HUES64 (cell line): ENCODE data around the gene SPINK2.

Experiments
- H3K27ac ChIP-seq: 2 replicates; pipeline ENCODE4 v1.7.0; 2013; ENCODE audit warnings: low read depth, low read length, inconsistent platforms
- H3K27me3 ChIP-seq: 2 replicates; pipeline ENCODE4 v1.6.1; 2013; ENCODE audit warnings: mild to moderate bottlenecking, low read length; ENCODE audit not compliant: insufficient read depth
- H3K36me3 ChIP-seq: 2 replicates; pipeline ENCODE4 v1.6.1; 2013; ENCODE audit warnings: mild to moderate bottlenecking, low read length; ENCODE audit not compliant: insufficient read depth
- H3K4me1 ChIP-seq: 2 replicates; pipeline ENCODE4 v1.6.1; 2013; ENCODE audit warnings: mild to moderate bottlenecking, low read length, moderate library complexity; ENCODE audit not compliant: insufficient read depth
- H3K4me3 ChIP-seq: 2 replicates; pipeline ENCODE4 v1.5.1; 2013; ENCODE audit warnings: mild to moderate bottlenecking, low read length, moderate library complexity
- H3K9ac ChIP-seq: 2 replicates; pipeline ENCODE4 v1.6.1; 2013; ENCODE audit warnings: mild to moderate bottlenecking, low read depth, low read length
- H3K9me3 ChIP-seq: 2 replicates; pipeline ENCODE4 v1.6.1; 2013; ENCODE audit warnings: low read depth, low read length; ENCODE audit not compliant: insufficient read depth
- WGBS: fragments of 150-250, 120-280 bp; methylation state at CpG from one replicate; pipeline ENCODE4 v1.1.7; 2013; ENCODE audit warnings: missing lambda C conversion rate; 5-methylcytosine and 5-hydroxymethylcytosine counted together

The SPINK2 gene

DNA sequence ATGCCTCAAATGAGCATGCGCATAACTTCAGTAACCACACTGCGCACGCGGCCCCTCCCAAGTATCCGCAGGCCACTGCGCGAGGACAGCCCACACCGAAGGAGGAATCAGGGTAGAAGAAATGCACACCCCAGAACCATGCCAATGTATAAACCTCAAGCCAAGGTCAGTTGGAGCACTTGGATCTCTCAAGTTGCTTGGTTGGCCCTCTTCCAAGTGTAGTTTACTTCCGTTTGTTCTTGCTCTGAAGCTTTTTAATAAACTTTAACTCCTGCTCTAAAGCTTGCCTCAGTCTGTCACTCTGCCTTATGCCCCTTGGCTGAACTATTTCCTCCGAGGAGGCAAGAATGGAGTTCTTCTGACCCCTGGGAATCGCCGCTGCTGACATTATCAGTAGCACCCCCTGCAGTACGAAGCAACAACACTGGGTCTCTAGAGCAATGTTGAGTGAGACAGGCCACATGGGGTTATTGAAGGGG, 22.0 kb upstream of the SPINK2 start:
- H3K36me3 ChIP-seq: no peaks in the 10 kb centered on the region
- H3K9ac ChIP-seq: no peak overlapping the region
- no peak overlapping the region for H3K27ac ChIP-seq
- WGBS: 73% methylated on average over 13 of the region's 13 CpGs
- no peak overlapping the region for H3K4me3 ChIP-seq
- H3K4me1 ChIP-seq: peaks cover 20% of the 10 kb centered on the region
- peaks cover 47% of the 10 kb centered on the region for H3K27me3 ChIP-seq
- H3K9me3 ChIP-seq: no peaks in the 10 kb centered on the region

DNA sequence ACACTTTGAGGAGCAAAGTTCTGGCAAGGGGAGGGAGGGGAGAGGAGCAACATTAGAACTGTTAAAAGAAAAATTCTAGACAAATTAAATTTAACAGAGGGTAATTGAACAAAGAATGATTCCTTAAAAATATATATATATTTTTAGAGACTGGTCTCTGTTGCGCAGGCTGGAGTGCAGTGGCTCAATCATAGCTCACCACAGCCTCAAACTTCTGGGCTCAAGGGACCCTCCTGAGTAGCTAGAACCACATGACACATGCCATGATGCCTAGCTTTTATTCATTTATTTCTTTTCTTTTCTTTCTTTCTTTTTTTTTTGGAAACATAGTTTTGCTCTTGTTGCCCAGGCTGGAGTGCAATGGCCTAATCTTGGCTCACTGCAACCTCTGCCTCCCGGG, 19.1 kb upstream of the SPINK2 start:
- WGBS: 96% methylated on average over 2 of the region's 2 CpGs
- Histone ChIP-seq H3K9ac (no peak overlapping the region), H3K27ac (no peak overlapping the region)

DNA sequence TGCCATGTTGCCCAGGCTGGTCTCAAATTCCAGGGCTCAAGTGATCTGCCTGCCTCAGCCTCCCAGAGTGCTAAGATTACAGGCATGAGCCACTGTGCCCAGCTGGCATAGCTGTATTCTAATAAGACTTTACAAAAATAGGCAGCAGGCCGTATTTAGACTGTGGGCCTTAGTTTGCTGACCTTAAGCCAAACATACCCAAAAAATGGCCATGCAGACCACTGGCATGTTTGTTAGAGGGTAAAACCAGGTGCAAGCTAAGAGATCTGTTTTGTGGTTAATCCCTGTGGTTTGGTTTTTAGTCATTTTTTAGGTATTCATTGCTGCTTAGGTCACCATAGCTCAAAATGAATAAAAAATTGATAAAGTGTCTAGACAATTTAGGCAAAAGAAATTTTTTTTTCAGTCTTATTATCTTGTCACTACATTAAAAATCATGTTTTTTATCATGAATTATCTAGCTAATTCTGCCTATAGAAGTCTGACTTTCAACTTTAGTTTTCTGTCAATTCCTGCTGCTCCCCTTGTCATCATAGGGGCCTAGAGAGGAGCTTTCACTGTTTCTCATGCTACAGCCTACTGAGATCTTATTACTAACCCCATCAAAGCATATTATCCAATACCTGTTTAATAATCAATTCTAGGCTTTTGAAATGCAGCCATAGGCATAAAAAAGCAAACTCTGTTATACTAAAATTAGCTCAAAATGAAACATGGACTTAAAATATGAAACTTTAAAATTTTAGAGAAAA, 7.5 kb upstream of the SPINK2 start:
- Histone ChIP-seq H3K9me3 (no peaks in the 10 kb centered on the region), H3K4me1 (no peaks in the 10 kb centered on the region), H3K4me3 (no peak overlapping the region), H3K9ac (no peak overlapping the region), H3K27ac (no peak overlapping the region), H3K27me3 (0 out of 2 replicates have a peak, but pooled peaks cover 2% of the 10 kb centered on the region), H3K36me3 (no peaks in the 10 kb centered on the region)
- WGBS: 81% methylated on average over 1 of the region's 1 CpG

More for the DNA sequence above, 19.1 kb upstream of the SPINK2 start:
- Histone ChIP-seq H3K27me3 (peaks cover 28% of the 10 kb centered on the region), H3K9me3 (no peaks in the 10 kb centered on the region), H3K4me1 (peaks cover 19% of the 10 kb centered on the region), H3K36me3 (no peaks in the 10 kb centered on the region), H3K4me3 (no peak overlapping the region)

DNA sequence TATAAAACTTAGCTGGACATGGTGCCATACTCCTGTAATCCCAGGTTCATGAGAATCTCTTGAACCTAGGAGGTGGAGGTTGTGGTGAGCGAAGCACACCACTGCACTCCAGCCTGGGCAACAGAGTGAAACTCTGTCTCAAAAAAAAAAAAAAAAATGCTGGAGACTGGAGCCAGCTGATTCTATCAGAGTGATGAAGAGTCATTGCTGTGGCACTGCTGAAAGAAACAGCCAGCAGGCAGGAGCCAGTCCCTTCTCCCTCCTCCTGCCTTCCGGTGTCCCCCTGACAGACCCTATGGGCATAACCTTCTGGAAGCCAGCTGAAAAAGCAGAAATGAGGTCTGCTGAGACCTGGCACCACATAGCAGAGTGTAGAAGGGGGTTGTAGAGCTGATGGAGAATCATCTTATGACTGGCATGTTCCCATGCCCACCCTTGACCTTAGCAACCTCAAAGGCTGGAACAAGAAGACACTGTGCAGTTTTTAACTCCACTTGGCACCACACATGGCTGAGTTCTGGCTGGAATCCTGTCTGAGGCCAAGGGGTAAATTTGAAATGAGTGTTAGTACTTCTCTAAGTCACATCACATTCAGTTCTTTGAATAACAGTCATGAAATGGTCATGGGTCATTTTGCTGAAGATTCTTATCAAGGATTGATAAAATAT, 2.6 kb upstream of the SPINK2 start:
- H3K27ac ChIP-seq: no peak overlapping the region
- 91% methylated on average over 2 of the region's 2 CpGs for WGBS
- no peak overlapping the region for H3K9ac ChIP-seq
- H3K36me3 ChIP-seq: no peaks in the 10 kb centered on the region
- no peaks in the 10 kb centered on the region for H3K4me1 ChIP-seq
- no peaks in the 10 kb centered on the region for H3K9me3 ChIP-seq
- no peak overlapping the region for H3K4me3 ChIP-seq
- H3K27me3 ChIP-seq: peaks cover 30% of the 10 kb centered on the region

DNA sequence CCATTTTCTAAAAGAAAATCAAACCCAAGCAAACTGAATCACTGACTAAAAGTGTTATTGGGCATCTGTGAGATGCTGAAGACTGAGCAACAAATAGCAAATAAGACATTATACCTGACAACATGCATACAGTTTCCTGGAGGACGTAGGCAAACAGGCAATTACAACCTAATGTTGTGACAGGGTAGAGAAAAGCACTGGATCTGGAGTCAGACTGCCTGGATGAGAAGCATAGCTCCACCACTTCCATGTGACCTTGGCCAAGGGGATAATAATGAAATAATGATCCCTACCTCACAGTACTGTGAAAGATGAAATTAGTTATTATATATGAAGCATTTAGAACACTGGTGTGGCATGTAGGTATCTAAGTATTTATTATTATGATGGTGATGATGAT, 2.7 kb downstream of the SPINK2 start:
- Histone ChIP-seq H3K9me3 (no peaks in the 10 kb centered on the region), H3K4me3 (no peak overlapping the region), H3K4me1 (peaks cover 4% of the 10 kb centered on the region; the same call in 1 of the 2 replicates), H3K27ac (no peak overlapping the region), H3K36me3 (no peaks in the 10 kb centered on the region), H3K9ac (no peak overlapping the region), H3K27me3 (peaks cover 27% of the 10 kb centered on the region)
- WGBS: 58% methylated on average over 1 of the region's 1 CpG

DNA sequence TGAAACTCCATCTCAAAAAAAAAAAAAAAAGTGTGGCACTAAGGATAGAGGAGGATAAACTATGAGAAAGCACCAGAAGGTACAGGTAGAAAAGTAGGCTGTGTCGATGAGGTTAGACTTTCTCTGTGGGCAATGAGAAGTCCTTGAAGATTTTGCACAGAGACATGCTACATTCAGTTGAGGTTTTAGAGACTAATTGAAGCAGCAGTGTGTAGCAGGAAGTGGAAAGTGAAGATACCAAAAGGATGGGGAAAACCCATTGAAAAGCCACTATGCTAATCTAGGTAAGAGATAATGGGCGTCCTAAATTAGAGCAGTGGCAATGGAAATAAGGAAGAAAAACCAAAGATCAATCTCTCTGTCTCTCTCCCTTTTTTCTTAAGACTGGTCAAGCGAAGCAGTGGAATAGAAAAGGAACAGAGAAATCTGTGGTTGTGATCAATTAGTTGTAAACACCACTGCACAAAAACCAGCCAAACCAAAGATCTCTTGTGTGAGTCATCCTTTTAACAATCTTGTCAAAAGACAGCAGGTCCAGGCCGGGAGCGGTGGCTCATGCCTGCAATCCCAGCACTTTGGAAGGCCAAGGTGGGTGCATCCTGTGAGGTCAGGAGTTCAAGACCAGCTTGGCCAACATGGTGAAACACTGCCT, 3.5 kb downstream of the SPINK2 start:
- no peak overlapping the region for H3K4me3 ChIP-seq
- H3K27ac ChIP-seq: no peak overlapping the region
- no peaks in the 10 kb centered on the region for H3K36me3 ChIP-seq
- H3K4me1 ChIP-seq: peaks cover 4% of the 10 kb centered on the region; the same call in 1 of the 2 replicates
- peaks cover 27% of the 10 kb centered on the region for H3K27me3 ChIP-seq
- no peaks in the 10 kb centered on the region for H3K9me3 ChIP-seq
- 85% methylated on average over 3 of the region's 5 CpGs for WGBS
- no peak overlapping the region for H3K9ac ChIP-seq

DNA sequence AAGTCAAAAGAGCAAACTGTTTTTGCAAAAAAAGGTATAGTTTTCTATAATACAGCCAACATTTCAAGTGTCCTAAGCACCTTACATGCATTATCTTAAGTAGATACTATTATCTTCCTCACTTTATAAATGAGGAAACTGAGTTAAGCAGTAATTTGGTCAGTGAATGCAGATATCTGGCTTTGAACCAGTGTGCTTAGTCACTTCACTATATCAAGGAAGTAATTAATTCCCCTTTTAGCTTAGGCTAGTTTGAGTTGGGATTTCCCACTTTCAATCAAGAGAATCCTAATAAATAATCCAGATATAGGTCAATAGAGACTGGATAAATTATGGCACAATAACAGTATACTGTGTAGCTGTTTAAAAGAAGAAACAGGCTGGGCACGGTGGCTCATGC, 14.8 kb downstream of the SPINK2 start:
- Histone ChIP-seq H3K36me3 (no peaks in the 10 kb centered on the region), H3K4me3 (no peak overlapping the region), H3K27me3 (no peaks in the 10 kb centered on the region), H3K9me3 (no peaks in the 10 kb centered on the region), H3K4me1 (no peaks in the 10 kb centered on the region), H3K27ac (no peak overlapping the region), H3K9ac (no peak overlapping the region)
- WGBS: 91% methylated on average over 1 of the region's 1 CpG

DNA sequence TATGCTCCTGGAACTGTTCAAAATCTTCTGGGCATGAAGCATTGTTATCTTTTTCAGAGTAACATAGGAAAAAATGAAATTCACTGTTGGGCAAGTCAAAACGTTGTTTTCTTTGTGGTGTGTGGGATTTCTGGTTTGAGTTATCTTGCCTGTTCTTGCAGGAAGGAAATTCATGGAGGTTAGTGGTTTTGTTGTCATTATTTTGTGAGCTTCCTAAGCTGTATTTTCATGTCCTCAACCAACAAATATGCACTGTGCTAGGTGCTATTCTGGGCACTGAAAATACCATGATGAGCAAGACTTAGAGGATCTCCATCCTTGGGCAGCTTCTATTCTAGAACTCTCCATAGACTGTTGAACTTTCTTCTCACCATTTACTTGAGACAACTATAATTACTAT, 16.9 kb downstream of the SPINK2 start:
- Histone ChIP-seq H3K9ac (no peak overlapping the region), H3K4me1 (no peaks in the 10 kb centered on the region), H3K36me3 (no peaks in the 10 kb centered on the region), H3K9me3 (no peaks in the 10 kb centered on the region), H3K27me3 (peaks cover 5% of the 10 kb centered on the region), H3K4me3 (no peak overlapping the region), H3K27ac (no peak overlapping the region)
- WGBS: 90% methylated on average over 1 of the region's 1 CpG

DNA sequence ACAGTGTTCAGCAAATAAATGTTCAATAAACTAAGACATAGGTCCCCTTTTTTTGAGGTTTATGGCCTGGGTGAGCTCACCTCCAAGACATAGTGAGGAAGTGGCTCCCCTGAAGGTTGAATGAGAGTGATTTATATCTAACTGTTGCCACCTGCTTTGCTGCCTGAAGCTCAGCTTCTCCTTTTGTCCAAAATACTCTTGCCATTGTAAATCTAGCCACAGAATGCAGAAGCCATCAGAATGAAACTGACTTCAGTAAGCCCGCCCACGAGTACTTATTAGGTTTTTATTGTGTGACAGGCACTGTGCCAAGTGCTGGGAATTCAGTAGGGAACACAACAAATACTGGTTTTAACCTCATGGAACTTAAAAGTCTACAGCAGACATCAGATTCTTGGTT, 18.0 kb downstream of the SPINK2 start:
- Histone ChIP-seq H3K9me3 (no peaks in the 10 kb centered on the region), H3K27me3 (peaks cover 9% of the 10 kb centered on the region), H3K4me3 (no peak overlapping the region), H3K36me3 (no peaks in the 10 kb centered on the region), H3K9ac (no peak overlapping the region), H3K4me1 (no peaks in the 10 kb centered on the region), H3K27ac (no peak overlapping the region)
- 94% methylated on average over 2 of the region's 2 CpGs for WGBS

DNA sequence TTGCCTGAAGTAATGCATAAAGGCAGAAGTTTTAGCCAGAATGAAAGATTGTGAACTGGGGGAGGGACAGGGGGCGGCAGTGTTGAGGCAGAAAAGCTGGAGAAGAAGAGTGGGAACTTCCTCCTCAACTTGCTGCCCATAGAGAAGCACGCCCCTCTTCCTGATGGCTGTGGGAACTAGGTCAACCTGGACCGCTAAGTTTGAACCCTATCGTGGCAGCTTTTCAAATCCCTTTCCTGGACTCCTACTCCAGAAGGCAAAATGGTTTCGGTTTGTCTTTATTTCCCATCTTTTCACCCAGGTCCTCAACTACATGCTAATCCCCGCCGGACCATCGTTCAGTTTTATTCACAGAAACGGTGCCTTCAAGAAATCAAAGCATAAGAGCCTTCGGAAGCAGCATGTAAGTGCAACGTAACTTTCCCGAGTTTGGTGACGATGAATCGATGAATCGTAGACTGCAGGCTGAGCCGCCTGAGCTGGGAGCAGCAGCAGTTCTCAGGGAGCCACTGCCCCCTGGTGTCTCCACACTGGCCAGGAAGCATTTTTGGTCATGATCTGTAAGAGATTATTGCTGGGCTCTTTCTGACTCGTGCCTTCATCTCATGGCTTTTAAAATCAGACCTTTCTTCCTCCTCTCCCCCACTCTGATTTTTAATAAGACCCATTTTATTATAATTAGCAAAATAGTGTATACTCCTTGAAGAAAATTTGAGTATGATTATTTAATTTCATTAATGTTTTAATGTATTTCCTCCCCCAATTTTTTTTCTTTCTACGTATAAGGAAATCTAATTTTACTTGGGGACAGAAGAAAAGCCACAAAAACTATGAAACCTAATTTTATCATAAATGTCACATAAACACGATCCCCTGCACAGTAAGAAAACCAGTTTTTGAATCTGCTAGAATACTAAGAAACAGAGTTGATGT, 21.4 kb downstream of the SPINK2 start:
- Histone ChIP-seq H3K36me3 (no peaks in the 10 kb centered on the region), H3K9ac (peak overlapping the region; percentile 58; the same call in 1 of the 2 replicates), H3K4me3 (peak overlapping the region; percentile 75), H3K9me3 (no peaks in the 10 kb centered on the region), H3K4me1 (no peaks in the 10 kb centered on the region), H3K27ac (no peak overlapping the region), H3K27me3 (peaks cover 9% of the 10 kb centered on the region)
- WGBS: 8% methylated on average over 17 of the region's 19 CpGs
